Thymus (tissue), 11 donors: ENCODE measurements around the gene NCAPG2. TPM values are rescaled to one million over a fixed set of nuclear protein-coding genes. Genes with fewer than 3 reads are reported as not detected.

Source experiments
- DNase-seq, 9 donors: peaks; one replicate each; pipeline ENCODE4 v3.0.0-alpha.2; 2013; ENCODE audit warnings: low spot score in 9 of 9, low read depth in 6 of 9, missing footprints in 1 of 9
- H3K27ac ChIP-seq, 2 donors: one replicate each; pipeline ENCODE4 v1.5.1; 2013; ENCODE audit warnings: control low read depth in 1 of 2, low read depth in 1 of 2, low read length in 1 of 2, mild to moderate bottlenecking in 1 of 2, moderate library complexity in 1 of 2
- H3K27me3 ChIP-seq, 2 donors: one replicate each; pipeline ENCODE4 v1.5.1; 2013; ENCODE audit warnings: low read length in 1 of 2; ENCODE audit not compliant: control insufficient read depth in 2 of 2, insufficient read depth in 1 of 2
- H3K36me3 ChIP-seq, 2 donors: one replicate each; pipeline ENCODE4 v1.5.1; 2013; ENCODE audit warnings: low read length in 1 of 2, mild to moderate bottlenecking in 1 of 2, moderate library complexity in 1 of 2; ENCODE audit not compliant: control insufficient read depth in 2 of 2, insufficient read depth in 2 of 2
- H3K4me1 ChIP-seq, 2 donors: one replicate each; pipeline ENCODE4 v1.5.1; 2013; ENCODE audit warnings: low read length in 2 of 2; ENCODE audit not compliant: control insufficient read depth in 2 of 2, insufficient read depth in 2 of 2
- H3K4me3 ChIP-seq, 2 donors: one replicate each; pipeline ENCODE4 v1.5.1; 2013; ENCODE audit warnings: low read length in 2 of 2, control low read depth in 1 of 2, mild to moderate bottlenecking in 1 of 2
- H3K9me3 ChIP-seq, 2 donors: one replicate each; pipeline ENCODE4 v1.5.1; 2013; ENCODE audit warnings: low read length in 1 of 2, mild to moderate bottlenecking in 1 of 2; ENCODE audit not compliant: control insufficient read depth in 2 of 2, insufficient read depth in 1 of 2
- WGBS: extraction: QIAGEN DNeasy Blood & Tissue Kit; methylation state at CpG from one replicate; pipeline ENCODE4 v1.1.7; 2013; 5-methylcytosine and 5-hydroxymethylcytosine counted together
- polyA plus RNA-seq: library from polyadenylated mRNA; stranded (reverse); fragments of 200-250 nt; gene quantifications from one replicate; pipeline ENCODE4 v1.2.3, GENCODE V29; 2013
- total RNA-seq: library from RNA; stranded (reverse); fragments of 120-200 nt; gene quantifications from one replicate; pipeline ENCODE4 v1.2.4, GENCODE V29; 2013
- donor health status: healthy.

Gene NCAPG2
- total and polyA plus RNA-seq, 2 donors: 3.8 to 22.7 TPM

DNA sequence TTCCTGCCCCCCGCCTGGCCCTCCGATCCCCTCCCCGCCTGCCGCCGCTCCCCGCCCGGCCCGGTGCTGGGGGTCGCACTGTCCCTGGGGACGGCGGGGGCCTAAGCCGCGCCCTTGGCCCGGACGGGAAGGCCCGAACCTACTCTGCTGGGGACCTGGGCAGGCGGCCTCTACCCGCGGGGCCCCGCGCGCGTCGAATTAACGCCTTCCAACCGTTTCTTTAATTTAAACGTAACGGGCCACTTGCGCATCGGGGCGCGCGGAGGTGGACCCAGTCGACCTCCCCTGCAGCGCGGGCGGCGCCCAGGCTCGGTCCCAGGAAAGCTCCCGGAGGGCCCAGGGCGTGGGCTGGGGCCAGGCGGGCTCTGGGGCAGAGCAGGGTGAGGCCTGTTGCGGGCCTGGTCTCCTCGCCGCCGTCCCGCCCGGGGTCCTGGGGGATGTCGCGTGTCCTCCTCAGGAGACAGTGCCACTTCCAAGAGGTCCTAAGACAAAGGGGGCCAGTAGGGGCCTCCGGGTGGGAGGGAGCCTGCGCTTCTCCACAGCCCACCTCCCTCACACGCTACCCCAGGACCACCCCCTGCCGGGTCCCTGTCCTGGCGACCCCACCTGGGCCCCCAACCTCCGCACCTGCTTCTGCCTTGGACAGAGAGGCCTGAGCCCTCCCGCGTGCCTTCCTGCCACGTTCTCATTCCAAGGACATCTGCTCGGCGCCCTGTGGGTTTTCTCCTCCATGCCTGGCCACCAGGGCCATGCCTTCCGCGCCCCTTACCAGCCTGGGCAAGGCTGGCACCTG, 116.3 kb downstream of the NCAPG2 start:
- 15% methylated on average over 63 of the region's 63 CpGs for WGBS
- Histone ChIP-seq H3K27ac (no peak overlapping the region), H3K9me3 (no peaks in the 10 kb centered on the region), H3K4me1 (peaks cover 2 to 3% of the 10 kb centered on the region in 2 donors), H3K36me3 (no peaks in the 10 kb centered on the region), H3K27me3 (peaks cover 37 to 71% of the 10 kb centered on the region in 2 donors), H3K4me3 (peak overlapping the region in 1 of 2 donors; percentile 46)
- no peak for DNase-seq

DNA sequence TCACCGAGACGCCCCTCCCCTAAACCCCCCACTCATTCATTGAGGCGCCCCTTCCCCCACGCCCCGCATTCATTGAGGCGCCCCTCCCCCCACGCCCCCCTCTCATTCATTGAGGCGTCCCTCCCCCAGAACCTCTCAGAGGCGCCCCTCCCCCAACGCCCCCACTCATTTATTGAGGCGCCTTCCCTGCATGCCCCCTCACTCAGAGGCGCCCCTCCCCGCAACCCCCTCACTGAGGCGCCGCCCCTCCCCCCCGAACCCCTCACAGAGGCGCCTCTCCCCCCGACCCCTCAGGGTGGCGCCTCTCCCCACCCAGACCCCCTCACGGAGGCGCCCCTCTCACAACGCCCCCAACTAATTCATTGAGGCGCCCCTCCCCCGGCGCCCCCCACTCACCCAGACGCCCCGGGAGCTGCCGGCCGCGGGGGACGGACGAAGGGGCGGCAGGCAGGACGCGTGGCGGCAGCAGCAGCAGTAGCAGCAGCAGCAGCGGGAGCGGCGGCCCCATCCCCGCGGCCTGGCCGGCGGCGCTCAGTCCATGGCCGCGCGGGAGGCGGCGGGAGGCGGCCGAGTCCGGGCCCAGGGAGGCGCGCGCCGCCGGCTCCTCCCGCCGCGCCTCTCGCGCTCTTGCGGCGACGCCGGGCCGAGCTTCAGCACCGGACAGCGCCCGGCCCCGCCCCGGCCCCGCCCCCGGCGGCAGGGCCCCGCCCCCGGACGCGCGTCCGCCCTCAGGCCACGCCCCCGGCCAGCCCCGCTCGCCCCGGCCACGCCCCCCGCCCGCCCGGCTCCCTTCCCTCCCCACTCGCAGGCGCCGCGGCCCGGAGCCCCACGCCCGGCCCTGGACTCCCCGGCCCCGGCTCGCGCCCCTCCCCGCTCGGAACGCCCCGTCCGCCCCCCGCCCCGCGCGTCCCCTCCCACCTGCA, 117.2 kb downstream of the NCAPG2 start, which contains the start of gene PTPRN2:
Gene PTPRN2 (minus strand): TSS at position 662 of the 923 bp plus-strand sequence.
- Histone ChIP-seq H3K27me3 (peaks cover 37 to 71% of the 10 kb centered on the region in 2 donors), H3K9me3 (no peaks in the 10 kb centered on the region), H3K4me3 (peak within 1 kb of the TSS in 1 of 2 donors; percentile 46), H3K27ac (no peak within 1 kb of the TSS), H3K4me1 (peaks cover 2 to 3% of the 10 kb centered on the region in 2 donors), H3K36me3 (no peaks in the 10 kb centered on the region)
- peak in 5 of 9 donors; percentile 18 to 47 (median 35) for DNase-seq
- 3% methylated on average over 109 of the region's 110 CpGs for WGBS

DNA sequence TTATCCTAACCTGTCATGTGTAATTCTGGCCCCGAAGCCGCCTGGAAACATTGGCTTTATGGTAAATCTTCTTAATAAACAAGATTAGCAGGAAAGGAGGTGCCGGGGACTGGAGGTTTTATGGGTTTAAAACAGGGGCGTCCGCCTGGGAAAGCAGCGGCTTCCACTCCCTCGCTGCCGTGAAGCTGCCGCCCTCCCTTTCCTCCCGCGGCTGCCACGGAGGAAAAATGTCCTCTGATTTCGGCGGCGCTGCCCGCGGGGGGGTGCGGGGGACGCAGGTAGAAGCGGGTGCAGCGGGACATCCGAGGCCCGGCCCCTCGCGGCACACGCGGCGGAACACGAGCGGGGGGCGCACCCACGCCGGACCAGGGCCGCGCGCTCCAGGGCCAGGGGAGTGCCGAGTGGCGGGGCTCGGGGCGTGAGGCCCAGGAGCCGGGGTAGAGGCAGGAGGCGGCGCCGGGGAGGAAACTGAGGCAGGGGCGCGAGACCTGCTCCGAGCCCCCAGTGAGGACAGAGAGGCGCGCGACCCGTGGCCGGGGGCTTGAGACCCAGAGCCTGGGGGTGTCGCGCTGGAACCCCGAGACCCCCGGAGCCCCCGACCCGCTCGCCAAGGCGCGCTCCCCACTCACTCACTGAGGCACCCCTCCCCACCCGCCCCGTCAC, 118.0 kb downstream of the NCAPG2 start:
- peaks cover 2 to 3% of the 10 kb centered on the region in 2 donors for H3K4me1 ChIP-seq
- no peaks in the 10 kb centered on the region for H3K9me3 ChIP-seq
- 10% methylated on average over 63 of the region's 63 CpGs for WGBS
- no peaks in the 10 kb centered on the region for H3K36me3 ChIP-seq
- H3K27me3 ChIP-seq: peaks cover 37 to 71% of the 10 kb centered on the region in 2 donors
- H3K4me3 ChIP-seq: no peak overlapping the region
- H3K27ac ChIP-seq: no peak overlapping the region
- DNase-seq: no peak

DNA sequence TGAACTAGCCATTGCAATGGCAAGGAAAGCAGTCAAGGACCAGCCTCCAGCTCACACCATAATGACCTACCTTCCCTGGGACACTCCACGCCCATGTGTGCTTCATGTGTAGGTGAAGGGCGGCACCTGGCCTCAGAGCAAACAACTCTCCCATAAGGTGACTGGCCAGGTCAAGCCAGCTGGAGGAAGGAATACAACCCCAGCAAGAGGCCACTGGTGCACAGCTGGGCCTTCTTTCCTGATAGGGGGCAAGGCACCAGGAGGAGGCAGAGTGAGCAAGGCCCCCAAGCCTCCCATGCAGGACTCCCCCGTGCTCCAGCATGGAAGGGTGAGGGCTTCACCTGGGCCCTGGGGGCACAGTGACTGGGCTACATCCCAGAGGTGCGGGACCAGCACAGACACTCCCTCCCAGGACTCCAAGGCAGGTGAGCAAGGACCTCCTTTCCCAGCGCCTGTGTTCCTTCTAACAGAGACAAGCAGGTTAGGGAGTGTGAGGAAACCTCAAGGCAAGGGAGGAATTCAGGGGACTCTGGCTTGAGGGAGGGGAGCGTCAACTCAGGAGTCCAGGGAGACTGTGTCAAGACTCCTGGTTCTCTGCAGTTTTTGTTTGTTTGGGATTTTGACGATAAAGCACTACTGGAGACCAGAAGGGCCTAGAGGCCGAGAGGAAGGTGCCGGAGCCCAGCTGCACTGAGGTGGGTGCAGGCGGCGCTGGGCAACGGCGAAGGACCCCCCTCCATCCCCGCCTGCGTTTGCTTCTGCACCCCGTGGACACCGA, 118.7 kb downstream of the NCAPG2 start:
- no peak for DNase-seq
- H3K27me3 ChIP-seq: peaks cover 37 to 71% of the 10 kb centered on the region in 2 donors
- WGBS: 48% methylated on average over 17 of the region's 17 CpGs
- no peak overlapping the region for H3K27ac ChIP-seq
- H3K36me3 ChIP-seq: no peaks in the 10 kb centered on the region
- H3K4me1 ChIP-seq: peaks cover 2 to 3% of the 10 kb centered on the region in 2 donors
- no peaks in the 10 kb centered on the region for H3K9me3 ChIP-seq
- no peak overlapping the region for H3K4me3 ChIP-seq

DNA sequence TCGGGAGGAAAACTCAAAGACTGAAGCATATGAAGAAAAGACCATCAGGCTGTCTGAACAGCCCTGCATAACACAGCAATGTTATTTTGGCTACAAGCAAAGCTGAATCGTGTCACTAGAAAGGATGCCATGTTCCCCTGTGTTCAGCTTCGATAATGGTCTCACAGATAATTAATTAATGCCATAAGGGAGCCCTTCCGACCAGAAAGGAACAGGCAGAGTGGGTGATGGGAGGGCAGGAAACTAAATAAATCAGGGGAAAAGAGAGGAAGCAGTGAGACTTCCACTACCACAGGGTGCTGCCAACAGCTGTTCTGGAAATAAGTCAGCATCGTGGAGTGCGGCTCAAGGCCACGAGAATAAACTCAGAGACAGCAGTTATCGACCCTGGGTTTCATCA, 120.2 kb downstream of the NCAPG2 start:
- Histone ChIP-seq H3K9me3 (peaks cover 0 to 3% of the 10 kb centered on the region in 2 donors), H3K4me1 (peaks cover 2 to 3% of the 10 kb centered on the region in 2 donors), H3K36me3 (no peaks in the 10 kb centered on the region), H3K27me3 (peaks cover 37 to 56% of the 10 kb centered on the region in 2 donors), H3K4me3 (no peak overlapping the region), H3K27ac (no peak overlapping the region)
- 82% methylated on average over 8 of the region's 8 CpGs for WGBS
- DNase-seq: no peak

DNA sequence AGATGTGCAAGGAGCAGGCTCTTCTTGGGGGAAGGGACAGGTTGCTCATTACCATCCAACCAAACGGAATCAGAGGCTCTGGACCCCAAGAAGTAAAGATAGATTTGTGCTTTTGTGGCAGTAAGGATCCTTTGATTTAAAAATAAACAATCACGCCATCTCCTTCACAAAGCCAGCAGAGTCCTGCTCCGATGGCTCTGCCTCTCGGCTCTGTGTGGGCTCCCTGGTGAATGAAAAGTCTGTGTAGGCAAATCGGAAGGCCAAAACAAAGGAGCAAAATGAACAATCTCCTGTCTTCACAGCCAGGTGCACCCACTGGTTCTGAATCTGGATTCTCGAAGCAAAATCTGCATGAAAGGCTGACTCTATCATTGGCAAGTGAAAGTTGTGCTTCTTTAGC, 120.8 kb downstream of the NCAPG2 start:
- DNase-seq: no peak
- H3K36me3 ChIP-seq: no peaks in the 10 kb centered on the region
- peaks cover 0 to 3% of the 10 kb centered on the region in 2 donors for H3K9me3 ChIP-seq
- H3K4me3 ChIP-seq: no peak overlapping the region
- H3K27ac ChIP-seq: no peak overlapping the region
- H3K4me1 ChIP-seq: peaks cover 2 to 3% of the 10 kb centered on the region in 2 donors
- H3K27me3 ChIP-seq: peaks cover 31 to 50% of the 10 kb centered on the region in 2 donors
- 83% methylated on average over 6 of the region's 6 CpGs for WGBS

DNA sequence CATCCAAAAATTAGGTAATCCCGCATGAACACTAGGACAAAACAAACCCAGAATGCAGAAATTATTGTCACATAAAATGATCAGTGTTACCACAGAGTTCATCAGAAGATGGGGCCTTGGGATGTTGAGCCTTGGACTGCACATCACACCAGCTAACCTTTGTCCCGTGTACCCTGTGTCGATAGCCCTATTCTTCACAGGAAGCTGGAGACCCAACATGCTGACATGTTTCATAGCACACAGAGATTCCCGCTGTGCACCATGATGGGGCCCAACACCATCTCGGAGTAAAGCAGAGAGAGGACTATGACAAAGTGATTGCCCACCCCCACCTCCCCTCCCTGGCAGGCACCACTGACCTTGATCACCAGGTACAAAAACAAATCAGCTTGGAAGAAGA, 121.5 kb downstream of the NCAPG2 start:
- Histone ChIP-seq H3K4me1 (peaks cover 2 to 3% of the 10 kb centered on the region in 2 donors), H3K9me3 (peaks cover 0 to 3% of the 10 kb centered on the region in 2 donors), H3K27ac (no peak overlapping the region), H3K27me3 (peaks cover 24 to 44% of the 10 kb centered on the region in 2 donors), H3K4me3 (no peak overlapping the region), H3K36me3 (no peaks in the 10 kb centered on the region)
- WGBS: 85% methylated on average over 5 of the region's 5 CpGs
- DNase-seq: no peak

DNA sequence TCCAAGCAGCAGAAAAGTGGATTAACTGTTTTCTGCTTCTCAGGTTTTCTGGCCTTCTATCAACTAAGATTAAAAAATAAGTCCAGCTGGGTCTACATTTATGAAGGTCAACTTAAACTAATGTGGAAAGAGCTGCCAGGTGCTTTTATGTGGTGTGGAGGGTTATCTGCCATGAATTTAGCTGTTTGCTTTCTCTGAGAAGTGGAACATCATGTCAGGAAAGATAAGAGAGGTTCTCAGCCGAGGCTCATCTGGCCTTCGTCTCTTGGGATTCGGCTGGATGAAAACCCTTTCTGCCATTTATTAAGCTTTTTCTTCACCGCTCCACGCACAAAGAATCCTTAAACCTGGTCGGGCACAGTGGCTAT, 122.5 kb downstream of the NCAPG2 start:
- Histone ChIP-seq H3K27me3 (peaks cover 16 to 37% of the 10 kb centered on the region in 2 donors), H3K4me1 (peaks cover 0 to 2% of the 10 kb centered on the region in 2 donors)
- WGBS: 94% methylated on average over 6 of the region's 6 CpGs

More for the DNA sequence above, 122.5 kb downstream of the NCAPG2 start:
- H3K9me3 ChIP-seq: peaks cover 0 to 3% of the 10 kb centered on the region in 2 donors
- no peaks in the 10 kb centered on the region for H3K36me3 ChIP-seq
- H3K4me3 ChIP-seq: no peak overlapping the region
- no peak for DNase-seq
- no peak overlapping the region for H3K27ac ChIP-seq
